Brain microvascular endothelial cell (primary cell): ENCODE data around the gene DTWD2.
"Not testable (repeated sequence)": the region's sequence is repeated elsewhere in the genome, so short reads cannot be mapped to it uniquely, and the experiment has no call there.

Source experiments
- DNase-seq: peaks from one replicate; pipeline ENCODE4 v3.0.0-alpha.2; 2020
- H3K27ac ChIP-seq: fragments of 250-450 bp; sonication (Bioruptor Pico); 2 replicates; pipeline ENCODE4 v1.5.1; 2020; ENCODE audit warnings: mild to moderate bottlenecking, moderate library complexity
- H3K27me3 ChIP-seq: fragments of 250-450 bp; sonication (Bioruptor Pico); replicated peaks from 2 replicates; pipeline ENCODE4 v1.5.1; 2020; ENCODE audit warnings: mild to moderate bottlenecking
- H3K36me3 ChIP-seq: fragments of 250-450 bp; sonication (Bioruptor Pico); replicated peaks from 2 replicates; pipeline ENCODE4 v1.5.1; 2020; ENCODE audit warnings: mild to moderate bottlenecking
- H3K4me3 ChIP-seq: 2 replicates; pipeline ENCODE4 v1.5.1; 2011; ENCODE audit warnings: low read depth, mild to moderate bottlenecking, control low read depth, low read length, moderate library complexity
- in situ Hi-C: cut with HindIII; loops from 2 replicates; pipeline ENCODE4 v1.10.0; 2017; ENCODE audit warnings: low sequenced_read_pairs, low pct_ligation_motif_present
- TF ChIP-seq, protein P1 (sequence below): IDR thresholded peaks from 2 replicates; pipeline ENCODE4 v1.5.1; 2011; ENCODE audit warnings: low read depth, mild to moderate bottlenecking, moderate library complexity, low read length, control low read depth, inconsistent platforms; ENCODE audit errors: missing control alignments

DTWD2 gene

GRCh38 chr5:118923295-118924005 is 64.9 kb downstream of the DTWD2 start:
- no peak for DNase-seq
- no peaks in the 10 kb centered on the region for H3K36me3 ChIP-seq
- H3K27ac ChIP-seq = no peak overlapping the region
- in situ Hi-C loops = no loop called here
- no peak overlapping the region for H3K4me3 ChIP-seq
- TF ChIP-seq, protein P1, sequence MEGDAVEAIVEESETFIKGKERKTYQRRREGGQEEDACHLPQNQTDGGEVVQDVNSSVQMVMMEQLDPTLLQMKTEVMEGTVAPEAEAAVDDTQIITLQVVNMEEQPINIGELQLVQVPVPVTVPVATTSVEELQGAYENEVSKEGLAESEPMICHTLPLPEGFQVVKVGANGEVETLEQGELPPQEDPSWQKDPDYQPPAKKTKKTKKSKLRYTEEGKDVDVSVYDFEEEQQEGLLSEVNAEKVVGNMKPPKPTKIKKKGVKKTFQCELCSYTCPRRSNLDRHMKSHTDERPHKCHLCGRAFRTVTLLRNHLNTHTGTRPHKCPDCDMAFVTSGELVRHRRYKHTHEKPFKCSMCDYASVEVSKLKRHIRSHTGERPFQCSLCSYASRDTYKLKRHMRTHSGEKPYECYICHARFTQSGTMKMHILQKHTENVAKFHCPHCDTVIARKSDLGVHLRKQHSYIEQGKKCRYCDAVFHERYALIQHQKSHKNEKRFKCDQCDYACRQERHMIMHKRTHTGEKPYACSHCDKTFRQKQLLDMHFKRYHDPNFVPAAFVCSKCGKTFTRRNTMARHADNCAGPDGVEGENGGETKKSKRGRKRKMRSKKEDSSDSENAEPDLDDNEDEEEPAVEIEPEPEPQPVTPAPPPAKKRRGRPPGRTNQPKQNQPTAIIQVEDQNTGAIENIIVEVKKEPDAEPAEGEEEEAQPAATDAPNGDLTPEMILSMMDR = no peak
- H3K27me3 ChIP-seq = no peaks in the 10 kb centered on the region

GRCh38 chr5:118921866-118922265 is 66.5 kb downstream of the DTWD2 start:
- H3K4me3 ChIP-seq = no peak overlapping the region
- TF ChIP-seq, protein P1 = no peak
- no peak for DNase-seq
- in situ Hi-C loops = no loop called here
- H3K27ac ChIP-seq = no peak overlapping the region
- no peaks in the 10 kb centered on the region for H3K36me3 ChIP-seq
- H3K27me3 ChIP-seq = no peaks in the 10 kb centered on the region

DNA sequence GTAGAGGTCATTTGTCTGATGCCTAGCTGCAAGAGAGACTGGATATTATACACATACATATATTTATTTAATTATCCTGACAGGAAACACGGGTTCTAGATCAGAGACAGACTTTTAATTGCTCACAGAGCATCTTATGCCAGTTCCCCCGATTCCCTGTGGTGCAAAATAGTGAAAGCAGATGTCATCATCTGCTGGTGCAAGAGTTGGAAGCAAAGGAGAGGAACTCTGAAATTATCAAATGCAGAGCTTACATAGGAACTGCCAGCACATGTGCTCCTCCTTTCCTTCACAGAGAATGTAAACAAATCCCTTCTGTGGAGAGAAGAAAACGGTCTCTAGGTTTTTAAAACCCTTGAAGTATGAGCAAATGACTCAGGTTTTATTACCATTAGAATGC is 69.3 kb downstream of the DTWD2 start:
- no peak overlapping the region for H3K27ac ChIP-seq
- TF ChIP-seq, protein P1 = no peak
- no peaks in the 10 kb centered on the region for H3K27me3 ChIP-seq
- no peak overlapping the region for H3K4me3 ChIP-seq
- no peaks in the 10 kb centered on the region for H3K36me3 ChIP-seq
- no peak for DNase-seq
- in situ Hi-C loops = no loop called here

DNA sequence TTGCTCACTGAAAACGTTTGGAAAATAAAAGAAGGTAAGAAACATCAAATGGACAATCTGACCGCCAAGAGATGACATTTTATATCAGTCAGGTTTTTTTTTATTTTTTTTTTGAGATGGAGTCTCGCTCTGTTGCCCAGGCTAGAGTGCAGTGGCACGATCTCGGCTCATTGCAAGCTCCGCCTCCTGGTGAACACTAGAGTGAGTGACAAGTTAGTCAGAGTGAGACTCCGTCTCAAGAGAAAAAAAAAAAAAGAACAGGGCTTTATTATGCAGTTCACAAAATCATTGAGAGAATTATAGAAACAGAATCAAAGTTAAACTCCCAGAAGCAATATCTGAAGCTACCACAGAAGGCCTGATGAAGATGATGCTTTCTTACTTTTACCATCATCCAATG is 70.1 kb downstream of the DTWD2 start:
- TF ChIP-seq, protein P1 = no peak
- Histone ChIP-seq H3K27ac (no peak overlapping the region), H3K27me3 (no peaks in the 10 kb centered on the region), H3K4me3 (no peak overlapping the region), H3K36me3 (no peaks in the 10 kb centered on the region)
- no peak for DNase-seq
- in situ Hi-C loops = no loop called here

DNA sequence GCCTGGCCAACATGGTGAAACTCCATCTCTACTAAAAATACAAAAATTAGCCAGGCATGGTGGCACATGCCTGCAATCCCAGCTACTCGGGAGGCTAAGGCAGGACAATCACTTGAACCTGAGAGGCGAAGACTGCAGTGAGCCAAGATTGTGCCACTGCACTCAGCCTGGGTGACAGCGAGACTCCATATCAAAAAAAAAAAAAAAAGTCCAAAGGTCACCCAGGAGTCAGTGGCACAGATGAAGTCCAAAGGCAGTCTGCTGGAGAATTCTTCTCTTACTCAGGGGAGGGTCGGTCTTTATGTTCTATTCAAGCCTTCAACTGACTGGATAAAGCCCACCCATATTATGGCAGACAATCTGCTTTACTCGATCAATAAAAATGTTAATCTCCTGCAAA is 80.8 kb downstream of the DTWD2 start:
- H3K4me3 ChIP-seq, H3K36me3 ChIP-seq, H3K27me3 ChIP-seq, H3K27ac ChIP-seq, in situ Hi-C loops, DNase-seq: not testable (repeated sequence)

GRCh38 chr5:118906947-118907346 is 81.4 kb downstream of the DTWD2 start:
- in situ Hi-C loops = no loop called here
- no peaks in the 10 kb centered on the region for H3K27me3 ChIP-seq
- no peak overlapping the region for H3K4me3 ChIP-seq
- no peaks in the 10 kb centered on the region for H3K36me3 ChIP-seq
- TF ChIP-seq, protein P1 = no peak
- no peak for DNase-seq
- no peak overlapping the region for H3K27ac ChIP-seq
